Measurements from ENCODE around the gene ZBTB26. TPM values are rescaled to one million over a fixed set of nuclear protein-coding genes. Genes with fewer than 3 reads are reported as not detected.
"Not testable (repeated sequence)": the region's sequence is repeated elsewhere in the genome, so short reads cannot be mapped to it uniquely, and the experiment has no call there.

The ZBTB26 gene
- total and polyA plus RNA-seq, 2 donors (not counting 1 experiment from before 2014, with no cell fraction given): 4.7 to 16.4 TPM

DNA sequence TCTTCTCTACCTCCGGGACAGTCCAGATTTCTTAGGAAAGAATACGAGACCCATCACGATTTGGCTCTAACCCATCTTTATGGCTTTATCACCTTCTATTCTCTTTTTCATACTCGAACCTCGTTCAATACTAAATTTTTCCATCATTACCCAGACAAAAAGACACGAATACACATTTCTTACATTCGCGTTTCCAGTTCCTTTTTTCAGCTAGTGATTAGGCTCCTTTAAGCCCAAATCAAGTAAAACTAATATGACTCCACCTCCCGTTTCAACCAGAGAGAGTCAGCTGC lies 18.7 kb downstream of the ZBTB26 start:
- peak overlapping the region; percentile 89 for H3K4me3 Mint-ChIP-seq
- Histone ChIP-seq H3K4me3 (ENCODE audit: control extremely low read depth in 1 of 5, extremely low read depth in 1 of 5, insufficient read depth in 1 of 5, low read depth in 2 of 5, low read length in 4 of 5) (peak overlapping the region; percentile 68 to 92 (median 83)), H3K9ac (ENCODE audit: low read length) (peak overlapping the region; percentile 76), H3K79me2 (ENCODE audit: control insufficient read depth, insufficient read depth, low read length) (peaks cover 18% of the 10 kb centered on the region), H3K27me3 (replicated peaks in 1 of 4; ENCODE audit: control extremely low read depth in 1 of 4, control insufficient read depth in 3 of 4, insufficient read depth in 4 of 4, low read length in 3 of 4) (no peaks in the 10 kb centered on the region), H4K20me1 (ENCODE audit: control insufficient read depth, insufficient read depth, low read length, poor library complexity, severe bottlenecking) (no peaks in the 10 kb centered on the region), H3K36me3 (replicated peaks in 1 of 2; ENCODE audit: control extremely low read depth in 1 of 2, control insufficient read depth in 1 of 2, extremely low read depth in 1 of 2, insufficient read depth in 2 of 2, low read length in 1 of 2) (peaks cover 6 to 19% of the 10 kb centered on the region in 2 experiments), H3K4me1 (ENCODE audit: control insufficient read depth in 2 of 2, insufficient read depth in 2 of 2, low read length in 2 of 2) (peaks cover 13 to 16% of the 10 kb centered on the region in 2 donors), H2AFZ (ENCODE audit: insufficient read depth, low read depth, low read length, poor library complexity, severe bottlenecking) (peak overlapping the region; percentile 83), H3K9me3 (ENCODE audit: control extremely low read depth in 1 of 3, control insufficient read depth in 2 of 3, insufficient read depth in 1 of 3, low read length in 2 of 3) (no peaks in the 10 kb centered on the region), H3K4me2 (replicated peaks; ENCODE audit: low read depth, low read length, poor library complexity, severe bottlenecking) (peak overlapping the region; percentile 77), H3K27ac (ENCODE audit: low read length in 2 of 2) (peak overlapping the region; percentile 81)
- DNase-seq: no peak
- peaks cover 25% of the 10 kb centered on the region for H3K4me1 Mint-ChIP-seq
- WGBS (ENCODE audit: insufficient coverage): 2% methylated on average over 9 of the region's 9 CpGs
- ChIA-PET CTCF (interaction anchor here (0.9 to 2.3 kb wide), 8 partner anchors 8 to 79 kb away, joined by 3 to 14 read pairs (median 4); partner anchors contain the start of genes RABGAP1, RC3H2 and ZBTB26), POLR2A (interaction anchor here (0.5 to 2.7 kb wide), 10 partner anchors 8 to 1974 kb away, joined by 3 to 28 read pairs (median 6); partner anchors contain the start of genes PDCL, RABGAP1, RC3H2 and ZBTB26)
- no peaks in the 10 kb centered on the region for H3K9me3 Mint-ChIP-seq (ENCODE audit: insufficient read depth)
- intact Hi-C loops (cut with micrococcal nuclease): loop anchor here (1.0 kb wide), 1 partner anchor 28 kb away; no protein-coding TSS in a partner anchor
- H3K27me3 Mint-ChIP-seq: no peaks in the 10 kb centered on the region
- TF ChIP-seq, protein P1, sequence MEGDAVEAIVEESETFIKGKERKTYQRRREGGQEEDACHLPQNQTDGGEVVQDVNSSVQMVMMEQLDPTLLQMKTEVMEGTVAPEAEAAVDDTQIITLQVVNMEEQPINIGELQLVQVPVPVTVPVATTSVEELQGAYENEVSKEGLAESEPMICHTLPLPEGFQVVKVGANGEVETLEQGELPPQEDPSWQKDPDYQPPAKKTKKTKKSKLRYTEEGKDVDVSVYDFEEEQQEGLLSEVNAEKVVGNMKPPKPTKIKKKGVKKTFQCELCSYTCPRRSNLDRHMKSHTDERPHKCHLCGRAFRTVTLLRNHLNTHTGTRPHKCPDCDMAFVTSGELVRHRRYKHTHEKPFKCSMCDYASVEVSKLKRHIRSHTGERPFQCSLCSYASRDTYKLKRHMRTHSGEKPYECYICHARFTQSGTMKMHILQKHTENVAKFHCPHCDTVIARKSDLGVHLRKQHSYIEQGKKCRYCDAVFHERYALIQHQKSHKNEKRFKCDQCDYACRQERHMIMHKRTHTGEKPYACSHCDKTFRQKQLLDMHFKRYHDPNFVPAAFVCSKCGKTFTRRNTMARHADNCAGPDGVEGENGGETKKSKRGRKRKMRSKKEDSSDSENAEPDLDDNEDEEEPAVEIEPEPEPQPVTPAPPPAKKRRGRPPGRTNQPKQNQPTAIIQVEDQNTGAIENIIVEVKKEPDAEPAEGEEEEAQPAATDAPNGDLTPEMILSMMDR (IDR thresholded peaks at IDR 0.05): no peak
- no peak for TF ChIP-seq EZH2 (IDR thresholded peaks at IDR 0.05; ENCODE audit: borderline replicate concordance, insufficient read depth, low read depth, low read length, poor library complexity, severe bottlenecking)
- peak overlapping the region; percentile 97 for H3K27ac Mint-ChIP-seq
- ATAC-seq (ENCODE audit: low read depth): no peak

- not testable (repeated sequence) for H3K4me3 ChIP-seq (ENCODE audit: control extremely low read depth in 1 of 5, extremely low read depth in 1 of 5, insufficient read depth in 1 of 5, low read depth in 2 of 5, low read length in 4 of 5); H3K9me3 Mint-ChIP-seq (ENCODE audit: insufficient read depth); H3K4me3 Mint-ChIP-seq; ATAC-seq (ENCODE audit: low read depth); H3K9ac ChIP-seq (ENCODE audit: low read length); H3K27me3 Mint-ChIP-seq; H3K27me3 ChIP-seq (replicated peaks in 1 of 4; ENCODE audit: control extremely low read depth in 1 of 4, control insufficient read depth in 3 of 4, insufficient read depth in 4 of 4, low read length in 3 of 4); H4K20me1 ChIP-seq (ENCODE audit: control insufficient read depth, insufficient read depth, low read length, poor library complexity, severe bottlenecking); H3K27ac ChIP-seq (ENCODE audit: low read length in 2 of 2); H3K27ac Mint-ChIP-seq; H3K9me3 ChIP-seq (ENCODE audit: control extremely low read depth in 1 of 3, control insufficient read depth in 2 of 3, insufficient read depth in 1 of 3, low read length in 2 of 3); H2AFZ ChIP-seq (ENCODE audit: insufficient read depth, low read depth, low read length, poor library complexity, severe bottlenecking); H3K4me2 ChIP-seq (replicated peaks; ENCODE audit: low read depth, low read length, poor library complexity, severe bottlenecking); DNase-seq
- ChIA-PET CTCF (interaction anchor here (1.5 kb wide), 1 partner anchor 85 kb away, joined by 4 read pairs; no protein-coding TSS in a partner anchor), POLR2A (interaction anchor here (2.9 kb wide), 1 partner anchor 7 kb away, joined by 28 read pairs; the partner anchor contains the start of gene ZBTB6)
- WGBS (ENCODE audit: insufficient coverage): 100% methylated on average over 8 of the region's 16 CpGs
- peaks cover 0 to 13% of the 10 kb centered on the region in 2 experiments for H3K36me3 ChIP-seq (replicated peaks in 1 of 2; ENCODE audit: control extremely low read depth in 1 of 2, control insufficient read depth in 1 of 2, extremely low read depth in 1 of 2, insufficient read depth in 2 of 2, low read length in 1 of 2)
- intact Hi-C loops (cut with micrococcal nuclease): loop anchor here (10.0 kb wide), 2 partner anchors 359 to 439 kb away; partner anchors contain the start of gene STRBP
- peaks cover 17 to 23% of the 10 kb centered on the region in 2 donors for H3K4me1 ChIP-seq (ENCODE audit: control insufficient read depth in 2 of 2, insufficient read depth in 2 of 2, low read length in 2 of 2)
- H3K4me1 Mint-ChIP-seq: peaks cover 27% of the 10 kb centered on the region
- peaks cover 54% of the 10 kb centered on the region for H3K79me2 ChIP-seq (ENCODE audit: control insufficient read depth, insufficient read depth, low read length)
These were observed 25.2 kb downstream of the ZBTB26 start for GRCh38 chr9:122906122-122906521.
